ENCODE results near the gene IL34. TPM values are rescaled to one million over a fixed set of nuclear protein-coding genes. Genes with fewer than 3 reads are reported as not detected.

The IL34 gene
- total and polyA plus RNA-seq, 2 of the 8 experiments (the other 6 are each of a cell fraction or from before 2014, with no cell fraction given) = 4.6 to 5.6 TPM

- Histone ChIP-seq H2BK20ac (ENCODE audit: low read length) (no peak overlapping the region), H2BK5ac (ENCODE audit: low read depth, low read length) (no peak overlapping the region), H3K27ac (ENCODE audit: low read depth, low read length) (no peak overlapping the region), H3K56ac (replicated peaks; ENCODE audit: insufficient read length, low read depth, low read length) (no peak overlapping the region), H3K27me3 (replicated peaks in 1 of 4; ENCODE audit: control insufficient read depth in 3 of 4, extremely low read depth in 1 of 4, insufficient read depth in 3 of 4, low read length in 3 of 4) (no peaks in the 10 kb centered on the region), H4K8ac (ENCODE audit: extremely low read depth, insufficient read depth, low read length) (no peak overlapping the region), H2AFZ (ENCODE audit: low read length) (no peak overlapping the region), H3K9me3 (ENCODE audit: insufficient read depth in 2 of 2, low read depth in 1 of 2, low read length in 1 of 2) (no peaks in the 10 kb centered on the region), H3K79me2 (ENCODE audit: control insufficient read depth in 1 of 2, insufficient read depth in 2 of 2, low read length in 2 of 2) (no peaks in the 10 kb centered on the region), H3K4ac (replicated peaks; ENCODE audit: insufficient read length, low read depth, low read length) (no peak overlapping the region), H3K14ac (ENCODE audit: insufficient read length) (no peak overlapping the region), H3K23ac (ENCODE audit: insufficient read length) (no peak overlapping the region), H3K23me2 (ENCODE audit: low read depth, low read length) (no peaks in the 10 kb centered on the region), H4K91ac (replicated peaks; ENCODE audit: insufficient read length, low read length) (no peak overlapping the region), H2BK12ac (ENCODE audit: low read depth, low read length) (peak overlapping the region; percentile 63; the same call in 1 of the 2 replicates), H4K5ac (ENCODE audit: insufficient read length, low read depth, low read length) (no peak overlapping the region), H2BK120ac (replicated peaks; ENCODE audit: low read depth, low read length) (no peak overlapping the region), H3K18ac (ENCODE audit: extremely low read depth, low read length) (no peak overlapping the region), H2AK5ac (ENCODE audit: low read depth, low read length) (no peak overlapping the region), H3K4me3 (ENCODE audit: extremely low read depth in 1 of 4, insufficient read depth in 2 of 4, low read depth in 3 of 4, low read length in 4 of 4) (no peak overlapping the region), H3K4me2 (ENCODE audit: insufficient read depth in 1 of 2, low read depth in 2 of 2, low read length in 2 of 2) (no peak overlapping the region), H3K36me3 (ENCODE audit: control insufficient read depth in 2 of 4, insufficient read depth in 4 of 4, low read length in 3 of 4) (no peaks in the 10 kb centered on the region), H4K20me1 (replicated peaks in 1 of 2; ENCODE audit: control insufficient read depth in 1 of 2, insufficient read depth in 2 of 2, low read length in 2 of 2) (peaks cover 0 to 3% of the 10 kb centered on the region in 2 experiments), H3K4me1 (replicated peaks in 1 of 4; ENCODE audit: control insufficient read depth in 3 of 4, insufficient read depth in 4 of 4, low read length in 3 of 4) (peaks cover 4 to 32% (median 21%) of the 10 kb centered on the region in 4 experiments), H3K9ac (replicated peaks in 1 of 4; ENCODE audit: extremely low read depth in 1 of 4, low read depth in 3 of 4, low read length in 3 of 4) (no peak overlapping the region), H3K79me1 (ENCODE audit: low read depth, low read length) (no peaks in the 10 kb centered on the region), H2BK15ac (ENCODE audit: low read length) (0 out of 2 replicates have a peak overlapping the region, but pooled peaks have one; percentile 40)
- WGBS, 2 experiments (ENCODE audit: extremely low coverage in 1 of 2, insufficient coverage in 1 of 2, insufficient read length in 1 of 2, insufficient replicate concordance in 2 of 2, low coverage in 1 of 2, low lambda C conversion rate in 2 of 2, missing lambda C conversion rate in 1 of 2) = 98% methylated on average over 7 of the region's 7 CpGs; no CpG with 5 or more reads in 1 of the 2 experiments
- ChIA-PET POLR2A (ENCODE audit: partially characterized antibody) (interaction anchor here (1.3 kb wide), 1 partner anchor 15 kb away, joined by 4 read pairs; no protein-coding TSS in a partner anchor), CTCF (ENCODE audit: partially characterized antibody) (interaction anchor here (0.9 to 3.5 kb wide), 5 partner anchors 9 to 61 kb away, joined by 3 to 17 read pairs (median 7); no protein-coding TSS in a partner anchor)
- FAIRE-seq (no peak), DNase-seq (ENCODE audit: low read depth in 1 of 2, low spot score in 2 of 2) (no peak)
- TF ChIP-seq TAF1 (IDR thresholded peaks at IDR 0.05; ENCODE audit: low read depth, low read length) (no peak), HDAC2 (IDR thresholded peaks at IDR 0.05; ENCODE audit: borderline replicate concordance in 1 of 2, low read depth in 2 of 2, low read length in 2 of 2) (no peak), POU5F1 (IDR thresholded peaks at IDR 0.05; ENCODE audit: low read depth, low read length) (no peak), USF2 (IDR thresholded peaks at IDR 0.05; ENCODE audit: low read length) (no peak), SIRT6 (IDR thresholded peaks at IDR 0.05; ENCODE audit: low read length) (no peak), TBP (IDR thresholded peaks at IDR 0.05; ENCODE audit: low read depth, low read length) (no peak), TEAD4 (IDR thresholded peaks at IDR 0.05; ENCODE audit: low read depth, low read length) (no peak), FOSL1 (IDR thresholded peaks at IDR 0.05; ENCODE audit: insufficient read depth, low read depth, low read length) (no peak), EGR1 (IDR thresholded peaks at IDR 0.05; ENCODE audit: borderline replicate concordance, low read depth, low read length) (no peak), CHD2 (IDR thresholded peaks at IDR 0.05; ENCODE audit: low read length) (no peak), CHD1 (IDR thresholded peaks at IDR 0.05; ENCODE audit: low read depth, low read length) (no peak), SP2 (IDR thresholded peaks at IDR 0.05; ENCODE audit: low read length) (no peak), MAX (IDR thresholded peaks at IDR 0.05) (no peak), ASH2L (IDR thresholded peaks at IDR 0.05; ENCODE audit: low read length) (no peak)
Measured at GRCh38 chr16:70709942-70710341, 63.6 kb downstream of the IL34 start.

All from H1 (cell line).